Measurements from ENCODE around the gene FGD2.
"Not testable (repeated sequence)": the region's sequence is repeated elsewhere in the genome, so short reads cannot be mapped to it uniquely, and the experiment has no call there.

Gene FGD2

GRCh38 chr6:36985808-36986703 is 19.4 kb upstream of the FGD2 start, which contains the start of gene MTCH1:
Gene MTCH1 (minus strand): TSS chr6:36986196. CDS start chr6:36986173, 23 bp downstream.
- Histone ChIP-seq H3K4me2 (ENCODE audit: insufficient read depth, low read length) (peak within 1 kb of the TSS; percentile 69), H3K27ac (ENCODE audit: low read length) (peak within 1 kb of the TSS; percentile 86), H3K4me3 (ENCODE audit: low read depth in 1 of 2, low read length in 2 of 2) (peak within 1 kb of the TSS; percentile 54 to 92), H3K4me1 (ENCODE audit: insufficient read depth, low read length) (peaks cover 41% of the 10 kb centered on the region), H3K9ac (ENCODE audit: low read depth, low read length) (peak within 1 kb of the TSS; percentile 78), H3K9me3 (ENCODE audit: insufficient read depth, low read length, severe bottlenecking) (no peaks in the 10 kb centered on the region), H3K27me3 (ENCODE audit: insufficient read depth, low read length, poor library complexity) (no peaks in the 10 kb centered on the region), H4K20me1 (ENCODE audit: insufficient read depth, low read length) (peaks cover 38% of the 10 kb centered on the region), H3K79me2 (ENCODE audit: insufficient read depth, low read length) (peaks cover 58% of the 10 kb centered on the region), H3K36me3 (ENCODE audit: insufficient read depth, low read length) (peaks cover 23% of the 10 kb centered on the region), H2AFZ (ENCODE audit: low read depth, low read length) (peak within 1 kb of the TSS; percentile 81)
- no peak for TF ChIP-seq CTCF (IDR thresholded peaks at IDR 0.05; ENCODE audit: borderline replicate concordance, extremely low read depth, low read length, poor library complexity, severe bottlenecking)
- TF ChIP-seq EZH2 (IDR thresholded peaks at IDR 0.05; ENCODE audit: borderline replicate concordance, low read depth, low read length, severe bottlenecking) = no peak
- peak; percentile 87 for ATAC-seq (ENCODE audit: insufficient read depth, low read depth)
- peak; percentile 87 for DNase-seq

DNA sequence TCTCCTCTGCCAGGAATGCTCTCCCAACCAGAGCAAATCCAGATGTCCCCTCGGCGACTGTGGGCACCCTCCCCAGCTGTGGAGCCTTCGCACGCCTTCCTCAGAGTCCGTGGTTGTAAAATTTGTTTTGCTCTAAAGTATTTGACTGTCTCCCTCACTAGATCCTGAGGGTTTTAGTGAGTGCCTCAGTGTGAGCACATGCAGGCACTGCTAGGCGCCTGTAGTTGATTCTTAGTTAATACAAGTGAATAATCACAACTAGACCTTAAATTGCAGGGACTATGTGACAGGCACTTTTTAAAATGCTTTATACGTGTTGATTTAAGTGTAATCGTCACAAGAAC is 18.8 kb upstream of the FGD2 start:
- ATAC-seq (ENCODE audit: insufficient read depth, low read depth) (peak; percentile 38), DNase-seq (no peak)
- no peaks in the 10 kb centered on the region for H3K9me3 ChIP-seq (ENCODE audit: insufficient read depth, low read length, severe bottlenecking)
- peak overlapping the region; percentile 81 for H2AFZ ChIP-seq (ENCODE audit: low read depth, low read length)
- peak overlapping the region; percentile 69 for H3K4me2 ChIP-seq (ENCODE audit: insufficient read depth, low read length)
- peaks cover 31% of the 10 kb centered on the region for H4K20me1 ChIP-seq (ENCODE audit: insufficient read depth, low read length)
- no peak for TF ChIP-seq CTCF (IDR thresholded peaks at IDR 0.05; ENCODE audit: borderline replicate concordance, extremely low read depth, low read length, poor library complexity, severe bottlenecking)
- TF ChIP-seq EZH2 (IDR thresholded peaks at IDR 0.05; ENCODE audit: borderline replicate concordance, low read depth, low read length, severe bottlenecking) = no peak
- peak overlapping the region; percentile 78 for H3K9ac ChIP-seq (ENCODE audit: low read depth, low read length)
- peaks cover 17% of the 10 kb centered on the region for H3K36me3 ChIP-seq (ENCODE audit: insufficient read depth, low read length)
- no peaks in the 10 kb centered on the region for H3K27me3 ChIP-seq (ENCODE audit: insufficient read depth, low read length, poor library complexity)
- peak overlapping the region; percentile 86 for H3K27ac ChIP-seq (ENCODE audit: low read length)
- peak overlapping the region; percentile 54 to 92 for H3K4me3 ChIP-seq (ENCODE audit: low read depth in 1 of 2, low read length in 2 of 2)
- H3K4me1 ChIP-seq (ENCODE audit: insufficient read depth, low read length) = peaks cover 35% of the 10 kb centered on the region
- peaks cover 52% of the 10 kb centered on the region for H3K79me2 ChIP-seq (ENCODE audit: insufficient read depth, low read length)

DNA sequence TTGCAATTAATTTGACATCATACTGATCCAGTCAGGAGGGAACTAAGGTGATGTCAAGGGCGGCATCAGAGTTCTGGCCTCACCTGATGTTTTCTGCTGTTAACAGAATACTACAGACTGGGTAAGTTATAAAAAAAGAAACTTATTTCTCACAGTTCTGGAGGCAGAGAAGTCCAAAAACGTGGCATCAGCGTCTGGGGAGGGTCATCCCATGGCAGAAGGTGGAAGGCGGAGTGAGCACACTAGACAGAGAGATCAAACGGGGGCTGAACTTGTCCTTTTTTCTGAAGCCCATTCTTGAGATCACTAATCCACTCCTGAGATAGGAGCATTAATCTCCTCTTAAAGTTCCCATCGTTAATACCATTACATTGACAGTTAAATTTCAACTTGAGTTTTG is 16.2 kb upstream of the FGD2 start:
- Histone ChIP-seq H3K4me1 (ENCODE audit: insufficient read depth, low read length) (peaks cover 16% of the 10 kb centered on the region), H2AFZ (ENCODE audit: low read depth, low read length) (no peak overlapping the region), H3K27ac (ENCODE audit: low read length) (no peak overlapping the region), H3K4me2 (ENCODE audit: insufficient read depth, low read length) (no peak overlapping the region), H3K4me3 (ENCODE audit: low read depth in 1 of 2, low read length in 2 of 2) (no peak overlapping the region), H3K36me3 (ENCODE audit: insufficient read depth, low read length) (no peaks in the 10 kb centered on the region; the same call in 1 of the 2 replicates), H3K9ac (ENCODE audit: low read depth, low read length) (no peak overlapping the region), H4K20me1 (ENCODE audit: insufficient read depth, low read length) (peaks cover 9% of the 10 kb centered on the region), H3K9me3 (ENCODE audit: insufficient read depth, low read length, severe bottlenecking) (no peaks in the 10 kb centered on the region), H3K79me2 (ENCODE audit: insufficient read depth, low read length) (peaks cover 26% of the 10 kb centered on the region), H3K27me3 (ENCODE audit: insufficient read depth, low read length, poor library complexity) (no peaks in the 10 kb centered on the region)
- TF ChIP-seq EZH2 (IDR thresholded peaks at IDR 0.05; ENCODE audit: borderline replicate concordance, low read depth, low read length, severe bottlenecking) (no peak), CTCF (IDR thresholded peaks at IDR 0.05; ENCODE audit: borderline replicate concordance, extremely low read depth, low read length, poor library complexity, severe bottlenecking) (no peak)
- ATAC-seq (ENCODE audit: insufficient read depth, low read depth) (no peak), DNase-seq (no peak)

DNA sequence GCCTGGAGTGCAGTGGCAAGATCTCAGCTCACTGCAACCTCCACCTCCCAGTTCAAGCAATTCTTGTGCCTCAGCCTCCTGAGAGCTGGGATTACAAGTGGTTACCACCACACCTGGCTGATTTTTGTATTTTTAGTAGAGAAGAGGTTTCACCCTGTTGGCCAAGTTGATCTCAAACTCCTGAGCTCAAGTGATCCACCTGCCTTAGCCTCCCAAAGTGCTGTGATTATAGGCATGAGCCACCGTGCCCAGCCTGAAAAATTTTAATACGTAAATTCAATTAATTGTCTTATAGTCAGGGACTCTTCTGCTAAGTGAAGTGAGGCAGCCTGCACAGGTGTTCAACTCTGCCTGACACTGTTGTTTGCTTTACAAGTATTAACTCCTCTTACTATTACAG is 15.1 kb upstream of the FGD2 start:
- peaks cover 15% of the 10 kb centered on the region for H3K79me2 ChIP-seq (ENCODE audit: insufficient read depth, low read length)
- ATAC-seq (ENCODE audit: insufficient read depth, low read depth); H3K4me2 ChIP-seq (ENCODE audit: insufficient read depth, low read length); H3K4me3 ChIP-seq (ENCODE audit: low read depth in 1 of 2, low read length in 2 of 2); H3K36me3 ChIP-seq (ENCODE audit: insufficient read depth, low read length); H3K27ac ChIP-seq (ENCODE audit: low read length); H3K9me3 ChIP-seq (ENCODE audit: insufficient read depth, low read length, severe bottlenecking); H3K4me1 ChIP-seq (ENCODE audit: insufficient read depth, low read length); H3K27me3 ChIP-seq (ENCODE audit: insufficient read depth, low read length, poor library complexity); DNase-seq; H2AFZ ChIP-seq (ENCODE audit: low read depth, low read length); H3K9ac ChIP-seq (ENCODE audit: low read depth, low read length); H4K20me1 ChIP-seq (ENCODE audit: insufficient read depth, low read length): not testable (repeated sequence)

Measured in DND-41 (cell line).